NCI-H146 treated with DMSO at 0.1 percent for 48 hours (cell line): ENCODE measurements around the gene PLAAT3.
A peak's percentile ranks its signal among the peaks of the same experiment; 100 is the strongest.
"Not testable (repeated sequence)": the region's sequence is repeated elsewhere in the genome, so short reads cannot be mapped to it uniquely, and the experiment has no call there.

Experiments used
- DNase-seq: peaks from one replicate; lab custom pipeline; 2025; ENCODE audit not compliant: unreplicated experiment; lab: John Stamatoyannopoulos, UW

The PLAAT3 gene

DNA sequence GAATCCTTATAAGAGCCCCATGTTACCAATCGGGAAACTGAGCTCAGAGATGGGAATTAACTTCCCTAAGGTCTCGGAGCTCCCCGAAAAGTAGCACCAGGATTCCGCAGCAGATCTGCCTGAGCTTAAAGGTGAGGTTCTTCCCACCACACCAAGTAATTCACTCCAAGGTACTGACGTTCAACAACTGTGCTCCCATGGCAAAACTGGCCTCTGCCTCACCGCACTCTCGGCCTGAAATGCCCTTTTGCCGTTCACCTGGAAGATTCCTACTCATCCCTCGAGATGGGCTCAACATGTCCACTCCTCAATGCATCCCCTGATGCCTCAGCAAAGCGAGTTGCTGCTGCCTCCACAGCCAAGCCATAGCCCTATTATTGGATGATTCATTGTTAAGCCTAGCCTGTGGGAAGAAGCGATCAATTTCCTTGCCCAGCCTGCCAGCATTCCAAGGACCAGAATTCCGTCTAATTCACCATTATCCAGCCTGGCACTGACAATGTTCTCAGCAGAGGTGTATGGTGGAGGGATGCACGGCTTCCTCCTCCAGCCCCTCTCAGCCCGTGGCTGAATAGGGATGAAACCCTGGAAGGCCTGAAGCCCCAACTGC, 4.2 kb downstream of the PLAAT3 start:
- no peak for DNase-seq

DNA sequence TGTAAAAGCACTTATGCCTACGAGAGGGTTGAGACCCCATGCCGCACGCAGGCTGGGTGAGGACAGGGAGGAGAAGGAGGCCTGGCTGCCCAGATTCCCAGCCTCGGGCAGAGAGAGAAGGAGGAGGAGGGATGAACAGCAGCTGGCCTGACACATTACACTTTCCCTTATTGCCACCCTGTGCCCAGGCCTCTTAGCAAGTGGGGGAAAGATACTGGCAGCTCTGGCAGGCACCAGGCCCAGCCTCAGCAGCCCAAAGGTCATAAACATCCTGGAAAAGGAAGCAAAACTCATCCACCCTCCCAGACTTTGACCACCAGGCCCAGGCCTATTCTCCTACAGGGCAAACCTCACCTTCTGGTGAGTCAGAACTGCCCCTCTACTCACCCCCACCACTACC, 4.7 kb downstream of the PLAAT3 start:
- no peak for DNase-seq

DNA sequence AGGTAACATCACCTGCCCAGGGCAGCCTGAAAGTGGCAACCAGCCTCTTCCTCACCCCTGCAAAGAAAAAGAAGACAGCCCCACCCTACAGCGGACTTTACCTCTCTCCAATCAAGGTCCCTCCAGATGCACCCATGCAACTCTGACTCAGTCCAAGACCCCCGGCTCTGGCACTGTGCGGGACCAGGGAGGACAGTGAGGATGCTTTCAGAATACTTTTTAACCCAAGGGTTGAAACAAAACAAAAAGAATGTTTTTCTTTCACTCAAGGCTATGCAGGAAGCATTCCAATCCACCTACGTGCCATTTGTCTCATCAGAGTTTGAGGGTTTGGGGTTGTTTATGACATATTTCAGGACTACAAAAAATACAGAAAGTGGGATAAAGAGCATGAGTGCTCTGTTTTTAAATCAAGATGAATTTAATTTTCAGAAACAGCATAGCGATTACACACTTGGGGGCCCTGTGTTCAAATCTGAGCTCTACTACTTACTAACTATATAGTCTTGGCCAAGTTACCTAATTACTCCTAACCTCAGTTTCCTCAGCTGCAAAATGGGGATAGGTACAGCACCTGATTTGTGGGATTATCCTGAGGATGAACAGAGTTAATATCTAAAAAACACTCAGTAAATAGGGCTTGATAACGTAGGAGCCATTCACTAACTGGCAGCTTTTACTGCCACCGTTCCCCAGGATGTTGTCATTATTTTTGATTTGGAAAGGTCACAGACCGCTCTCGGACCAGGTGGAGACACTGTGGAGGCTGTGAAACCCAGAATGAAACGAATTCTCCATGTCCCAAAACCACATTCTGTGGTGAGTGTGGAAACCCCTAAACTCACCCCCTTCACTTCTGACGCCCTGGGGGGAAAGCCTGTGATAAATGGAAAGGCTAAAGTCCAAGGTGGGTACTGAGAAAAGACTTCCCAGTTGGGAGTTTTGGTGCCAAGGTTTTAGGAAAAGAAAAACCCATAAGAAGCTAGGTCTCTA, 5.6 kb downstream of the PLAAT3 start:
- no peak for DNase-seq

DNA sequence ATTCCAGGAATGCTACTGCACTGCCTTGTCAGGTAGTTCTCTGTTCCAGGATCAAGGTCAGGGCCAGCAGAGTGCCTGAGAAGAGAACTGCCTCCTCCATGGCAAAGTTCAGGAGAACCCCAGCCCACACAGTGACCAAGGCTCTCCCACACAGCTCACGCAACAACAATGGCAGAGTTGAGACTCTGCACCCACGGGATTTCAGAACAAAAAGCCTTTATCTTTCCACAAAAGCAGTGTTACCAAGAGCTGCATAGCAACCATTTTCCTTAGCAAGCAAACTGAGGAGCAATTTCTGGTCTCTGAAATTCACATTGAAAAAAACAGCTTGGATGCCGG, 11.1 kb downstream of the PLAAT3 start:
- peak; percentile 6 for DNase-seq

DNA sequence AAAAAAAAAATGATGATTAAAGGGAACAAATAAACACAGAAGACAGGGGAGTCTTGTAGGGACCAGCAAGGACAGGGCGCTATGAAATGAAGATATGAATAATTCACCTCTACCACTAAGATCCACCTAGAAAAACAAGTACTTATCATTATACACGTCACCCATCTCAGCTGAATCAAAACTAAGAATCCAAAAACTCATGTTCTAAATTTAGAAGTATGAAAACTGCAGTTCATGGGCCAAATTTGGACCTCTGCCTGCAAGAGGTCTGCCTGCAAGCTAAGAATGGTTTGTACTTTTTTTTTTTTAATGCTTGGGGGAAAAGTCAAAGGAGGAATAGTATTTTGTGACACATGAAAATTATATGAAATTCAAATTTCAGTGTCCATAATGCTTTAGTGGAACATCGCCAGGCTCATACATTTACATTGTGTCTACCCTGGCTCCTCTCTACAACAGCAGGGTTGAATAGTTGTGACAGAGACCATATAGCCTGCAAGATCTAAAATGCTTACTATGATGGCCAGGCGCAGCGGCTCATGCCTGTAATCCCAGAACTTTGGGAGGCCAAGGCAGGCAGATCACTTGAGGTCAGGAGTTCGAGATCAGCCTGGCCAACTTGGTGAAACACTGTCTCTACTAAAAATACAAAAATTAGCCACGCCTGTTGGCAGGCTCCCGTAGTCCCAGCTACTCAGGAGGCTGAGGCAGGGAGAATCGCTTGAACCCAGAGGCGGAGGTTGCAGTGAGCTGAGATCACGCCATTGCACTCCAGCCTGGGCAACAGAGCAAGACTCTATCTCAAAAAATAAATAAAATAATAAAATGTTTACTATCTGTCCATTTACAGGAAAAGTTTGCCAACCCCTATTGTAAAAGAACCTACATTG, 11.7 kb downstream of the PLAAT3 start:
- DNase-seq, result not testable (repeated sequence)

DNA sequence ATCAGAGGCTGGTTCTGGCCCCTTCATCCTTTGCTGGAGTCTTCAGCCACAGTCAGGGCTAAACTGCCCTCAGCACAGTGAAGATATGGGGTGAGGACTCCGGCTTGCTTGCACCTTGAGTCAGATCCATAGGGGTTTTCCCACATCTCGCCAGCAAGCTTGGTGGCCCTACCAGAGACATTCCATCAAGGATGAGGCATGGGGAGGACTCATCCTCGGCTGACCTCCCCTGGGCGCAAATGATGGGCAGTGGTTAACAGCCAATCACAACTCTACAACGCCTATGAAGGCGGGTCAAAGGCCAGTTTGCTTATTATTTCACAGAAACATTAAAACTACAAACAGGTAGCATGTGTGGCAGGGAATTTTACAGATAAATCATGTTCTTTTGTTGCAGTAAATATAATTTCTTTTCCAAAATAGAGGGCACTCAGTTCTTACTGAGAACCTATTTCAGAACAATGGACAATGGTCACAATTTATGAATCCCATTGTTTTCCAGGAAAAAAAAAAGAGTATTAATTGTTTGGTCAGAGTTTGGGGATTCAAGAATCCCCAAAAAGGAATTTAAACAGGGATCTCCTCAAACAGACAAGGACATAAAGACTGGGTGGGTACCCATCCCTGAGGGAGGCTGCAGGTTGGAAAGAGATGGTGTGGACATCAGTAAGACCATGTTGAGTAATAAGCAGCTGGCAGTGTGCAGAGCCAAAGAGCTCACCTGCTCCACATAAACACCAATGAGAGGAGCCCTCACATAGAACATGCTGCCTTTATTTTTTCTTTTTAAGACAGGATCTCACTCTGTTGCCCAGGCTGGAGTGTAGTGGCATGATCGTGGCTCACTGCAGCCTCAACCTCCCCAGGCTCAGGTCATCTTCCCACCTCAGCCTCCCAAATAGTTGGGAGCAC, 14.8 kb downstream of the PLAAT3 start:
- no peak for DNase-seq

DNA sequence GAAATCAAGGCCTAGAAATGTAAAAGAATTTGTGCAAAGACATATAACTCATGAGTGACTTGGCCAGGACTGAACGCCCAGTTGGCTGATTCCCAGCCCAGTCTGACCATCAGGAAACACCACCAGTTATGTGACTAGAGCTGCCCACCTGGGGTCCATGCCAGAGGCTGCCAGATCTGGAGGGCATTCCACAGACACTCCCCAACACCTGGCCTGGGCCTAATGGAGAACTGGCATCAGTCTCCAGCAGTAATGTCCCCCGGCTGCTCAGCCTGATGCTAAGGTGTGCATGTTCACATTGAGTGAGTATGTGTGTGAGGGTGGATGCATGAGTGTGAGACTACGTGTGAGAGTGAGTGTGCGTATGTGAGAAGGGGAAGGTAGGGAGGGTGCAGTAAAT, 15.7 kb downstream of the PLAAT3 start:
- no peak for DNase-seq

DNA sequence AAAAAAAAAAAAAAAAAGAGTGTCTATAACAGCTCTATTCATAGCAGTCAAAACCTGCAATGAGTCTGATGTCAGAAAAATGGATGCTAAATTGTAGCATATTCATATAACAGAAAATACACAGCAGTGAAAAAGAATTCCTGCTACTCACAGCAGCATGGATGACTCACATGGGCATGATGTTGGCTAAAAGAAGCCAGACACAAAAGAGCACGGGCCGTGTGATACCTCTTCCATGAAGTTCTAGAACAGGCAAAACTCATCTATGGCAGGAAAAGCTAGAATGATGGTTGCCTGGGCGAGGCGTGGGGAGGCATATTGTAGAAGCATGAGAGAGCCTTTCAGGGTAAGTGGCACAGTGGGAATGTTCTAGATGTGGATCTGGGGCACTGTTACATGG, 18.9 kb downstream of the PLAAT3 start:
- no peak for DNase-seq

DNA sequence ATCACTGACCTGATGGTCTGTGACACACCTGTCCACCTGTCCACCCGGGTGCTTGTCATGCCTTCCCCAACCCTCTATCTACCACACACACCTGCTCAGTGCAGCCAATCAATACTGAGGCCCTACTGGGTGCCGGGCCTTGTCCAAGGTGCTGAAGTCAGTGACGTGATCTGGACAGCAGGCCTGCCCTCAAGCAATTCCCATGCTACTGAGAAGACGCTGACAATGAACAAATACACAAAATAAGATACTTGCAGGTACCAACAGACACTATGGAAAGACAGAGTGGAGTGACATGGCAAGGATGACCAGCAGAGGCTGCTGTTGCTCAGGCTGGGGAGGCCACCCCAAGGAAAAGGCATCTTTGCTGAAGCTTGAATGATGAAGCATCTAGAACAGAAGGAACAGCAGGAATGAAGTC, 21.2 kb downstream of the PLAAT3 start:
- peak; percentile 25 for DNase-seq

DNA sequence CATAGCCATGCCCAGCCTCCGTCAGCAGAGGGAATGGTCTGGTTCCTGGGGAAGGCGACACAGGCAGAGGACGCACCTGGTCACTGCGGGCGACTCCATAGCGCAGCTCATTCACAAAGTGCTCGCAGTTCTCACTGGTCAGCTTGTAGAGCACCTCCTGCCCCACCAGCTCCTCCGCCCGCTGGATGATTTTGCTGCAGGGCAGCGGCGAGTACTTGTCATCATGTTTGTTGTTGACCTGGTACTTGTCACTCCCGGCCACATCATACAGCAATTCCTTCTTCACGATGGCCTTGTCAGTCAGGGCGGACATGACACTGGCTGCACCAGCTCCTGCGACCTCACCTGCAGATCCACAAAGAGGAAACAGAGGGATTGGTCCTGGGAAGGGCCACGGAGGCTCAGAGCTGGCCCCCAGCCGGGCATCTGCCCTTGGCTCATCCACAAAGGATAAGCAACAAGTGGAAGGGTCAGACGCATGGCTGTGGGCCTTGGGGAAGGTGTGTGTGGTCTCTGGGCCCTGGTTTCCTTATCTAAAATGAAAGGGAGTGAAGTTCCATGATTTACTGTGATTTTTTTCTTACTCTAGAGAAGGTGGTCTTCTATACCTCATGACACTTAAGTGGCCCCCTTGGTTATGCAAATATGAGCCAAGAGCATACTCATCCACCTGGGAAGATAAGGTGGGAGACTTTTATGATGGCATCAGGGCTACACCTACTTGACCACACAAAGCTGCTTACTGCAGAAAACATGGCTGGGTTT, 24.0 kb downstream of the PLAAT3 start:
- no peak for DNase-seq

DNA sequence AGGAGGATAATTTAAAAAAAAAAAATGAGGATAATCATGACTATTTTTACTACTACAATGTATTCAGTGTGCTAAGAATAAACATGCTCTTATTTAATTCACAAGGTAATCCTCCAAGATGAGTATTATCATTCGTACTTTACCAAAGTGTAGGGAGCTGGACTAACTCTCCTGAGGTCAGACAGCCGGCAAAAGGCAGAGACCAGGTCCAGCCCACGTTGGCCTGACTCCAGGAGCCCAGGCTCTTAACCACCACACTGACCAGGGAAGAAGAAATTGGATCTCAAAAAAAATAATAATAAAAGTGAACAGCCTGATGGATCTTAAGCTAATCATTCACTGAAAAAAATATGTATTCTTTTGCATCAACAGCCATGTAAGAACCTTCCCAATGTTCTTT, 25.2 kb downstream of the PLAAT3 start:
- no peak for DNase-seq

DNA sequence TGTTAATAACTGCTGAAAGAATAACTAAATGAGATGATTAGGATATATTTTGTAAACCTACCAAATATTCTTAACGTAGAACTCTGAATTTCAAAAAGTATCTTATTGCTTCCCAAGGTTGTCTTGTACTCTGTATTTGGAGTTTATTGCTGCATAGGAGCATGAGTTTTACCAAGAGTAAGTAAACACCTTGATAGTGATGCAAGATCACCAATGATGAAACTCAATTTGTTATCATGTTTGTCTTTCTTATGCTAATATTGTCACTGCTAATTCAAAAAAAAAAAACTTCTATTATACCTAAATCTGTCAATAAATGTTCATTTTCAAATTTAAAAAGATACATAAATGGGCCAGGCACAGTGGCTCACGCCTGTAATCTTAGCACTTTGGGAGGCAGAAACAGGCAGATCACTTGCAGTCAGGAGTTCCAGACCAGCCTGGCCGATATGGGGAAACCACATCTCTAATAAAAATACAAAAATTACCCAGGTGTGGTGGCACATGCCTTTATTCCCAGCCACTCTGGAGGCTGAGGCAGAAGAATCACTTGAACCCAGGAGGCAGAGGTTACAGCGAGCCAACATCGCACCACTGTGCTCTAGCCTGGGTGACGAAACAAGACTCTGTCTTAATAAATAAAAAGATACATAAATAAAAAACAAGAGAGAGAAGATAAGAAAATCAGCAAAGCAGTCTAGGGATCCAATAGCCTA, 27.6 kb downstream of the PLAAT3 start:
- no peak for DNase-seq

DNA sequence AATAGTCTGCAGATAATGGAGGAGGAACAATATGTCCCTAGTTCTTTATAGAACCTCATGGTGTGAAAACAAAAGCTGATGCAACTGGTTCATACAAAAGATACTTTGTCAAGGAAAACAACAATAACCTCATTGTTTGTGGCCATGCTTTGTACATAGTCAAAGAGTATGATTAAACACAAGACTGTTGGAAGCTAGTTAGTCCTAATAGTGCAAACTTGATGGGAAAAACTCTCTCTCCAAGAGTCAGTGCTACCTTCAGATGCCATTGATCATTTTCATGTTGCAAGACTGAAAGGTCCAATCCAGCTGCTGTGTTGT, 30.9 kb downstream of the PLAAT3 start:
- DNase-seq, result no peak

DNA sequence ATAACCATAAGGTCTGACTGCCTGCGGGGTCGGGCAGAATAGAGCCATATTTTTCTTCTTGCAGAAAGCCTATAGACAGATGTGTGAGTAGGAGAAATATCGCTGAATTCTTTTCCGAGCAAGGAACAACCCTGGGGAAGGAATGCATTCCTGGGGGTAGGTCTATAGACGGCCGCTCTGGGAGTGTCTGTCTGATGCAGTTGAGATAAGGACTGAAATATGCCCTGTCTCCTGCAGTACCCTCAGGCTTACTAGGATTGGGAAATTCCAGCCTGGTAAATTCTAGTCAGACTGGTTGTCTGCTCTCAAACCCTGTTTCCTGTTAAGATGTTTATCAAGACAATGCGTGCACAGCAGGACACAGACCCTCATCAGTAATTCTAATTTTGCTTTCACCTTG, 33.0 kb downstream of the PLAAT3 start:
- not testable (repeated sequence) for DNase-seq

DNA sequence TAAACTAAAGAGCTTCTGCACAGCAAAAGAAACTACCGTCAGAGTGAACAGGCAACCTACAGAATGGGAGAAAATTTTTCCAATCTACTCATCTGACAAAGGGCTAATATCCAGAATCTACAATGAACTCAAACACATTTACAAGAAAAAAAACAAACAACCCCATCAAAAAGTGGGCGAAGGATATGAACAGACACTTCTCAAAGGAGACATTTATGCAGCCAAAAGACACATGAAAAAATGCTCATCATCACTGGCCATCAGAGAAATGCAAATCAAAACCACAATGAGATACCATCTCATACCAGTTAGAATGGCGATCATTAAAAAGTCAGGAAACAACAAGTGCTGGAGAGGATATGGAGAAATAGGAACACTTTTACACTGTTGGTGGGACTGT, 35.4 kb downstream of the PLAAT3 start:
- DNase-seq, result not testable (repeated sequence)

DNA sequence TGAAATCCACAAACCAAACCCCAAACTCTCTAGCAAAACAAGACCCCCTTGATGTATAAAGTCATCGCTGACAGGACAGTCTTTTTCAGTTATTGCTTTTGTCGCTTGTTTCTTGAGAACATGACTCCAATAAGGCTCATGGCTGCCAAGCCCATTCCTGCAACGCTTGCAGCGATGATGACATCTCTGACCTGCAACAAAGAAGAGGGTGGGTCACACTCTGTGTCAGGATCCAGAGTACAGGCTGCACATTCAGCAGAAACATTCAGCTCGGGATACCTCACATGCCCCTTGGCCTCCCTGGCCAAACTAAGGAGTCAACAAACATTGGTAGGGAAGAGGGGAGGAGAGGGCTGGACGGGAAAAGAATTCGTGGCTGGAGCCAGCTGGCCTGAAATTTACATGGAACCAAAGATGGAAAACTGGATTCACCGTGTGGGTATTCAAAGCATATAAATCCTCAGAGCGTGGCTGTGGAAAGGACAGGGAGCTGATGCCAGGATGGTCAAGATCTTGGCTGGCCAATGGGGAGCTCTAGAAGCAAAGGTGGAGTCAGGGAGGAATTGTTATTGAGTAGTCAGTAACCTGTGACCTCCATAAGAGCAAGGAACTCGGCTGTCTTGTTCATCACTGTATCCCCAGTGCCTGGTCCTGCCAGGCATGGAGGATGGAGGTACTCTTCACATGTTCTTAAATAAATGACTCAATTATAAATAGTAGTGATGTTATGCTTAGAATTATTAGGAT, 39.2 kb downstream of the PLAAT3 start:
- no peak for DNase-seq

DNA sequence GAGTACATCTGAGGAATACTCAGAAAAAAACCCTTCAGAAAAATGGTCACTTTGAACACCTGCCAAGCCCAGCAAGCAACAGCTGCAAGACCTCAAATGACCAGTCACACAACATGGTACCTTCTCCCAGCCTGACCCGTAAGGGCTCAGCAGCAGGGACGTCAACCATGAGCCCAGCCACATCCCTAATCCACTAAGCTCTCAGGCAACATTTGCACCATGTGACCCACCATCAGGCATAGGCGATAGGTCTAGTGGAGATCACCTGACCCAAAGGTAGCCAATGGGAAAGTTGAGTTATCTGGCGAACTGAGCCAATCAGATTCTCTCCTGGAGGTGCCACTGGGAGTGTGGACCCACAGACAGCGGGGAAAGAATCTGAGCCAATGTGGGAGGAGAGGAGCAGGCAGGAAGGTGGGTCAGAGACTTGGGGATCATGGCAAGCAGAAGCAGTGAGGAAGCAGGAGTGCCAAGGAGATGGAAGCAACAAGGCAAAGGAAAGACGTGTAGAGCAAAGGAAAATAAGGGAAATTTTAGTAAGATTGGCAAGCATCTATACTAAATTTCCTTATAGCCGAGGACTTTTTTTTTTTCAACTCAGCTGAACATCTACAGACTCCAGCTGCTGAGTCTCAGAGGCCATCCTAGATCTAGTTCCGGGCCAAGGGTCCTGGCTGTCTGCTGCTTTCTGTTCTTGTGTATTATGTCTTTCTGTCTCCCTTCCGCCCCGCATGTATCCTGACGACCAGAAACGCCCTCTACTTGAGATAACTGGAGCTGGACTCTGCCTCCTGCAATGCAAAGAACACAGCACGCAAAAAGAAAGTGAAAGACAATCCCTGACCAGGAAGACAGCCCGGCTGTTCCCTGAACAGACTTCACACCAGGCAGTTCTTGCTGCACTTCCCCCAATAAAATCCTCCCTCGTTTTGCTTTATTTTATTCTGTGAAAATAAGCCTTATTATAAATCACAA, 40.1 kb downstream of the PLAAT3 start:
- no peak for DNase-seq
